Hepatocyte (in vitro differentiated cells): ENCODE results near the gene NFATC4.

Experiments
- CTCF ChIP-seq: fragments of 200-600 bp; sonication (generic); IDR thresholded peaks from 2 replicates; pipeline ENCODE4 v1.5.1; 2016; ENCODE audit warnings: antibody characterized with exemption, mild to moderate bottlenecking; ENCODE audit not compliant: poor library complexity
- EZH2 ChIP-seq: fragments of 200-600 bp; sonication (generic); IDR thresholded peaks from 2 replicates; pipeline ENCODE4 v1.6.1; 2016; ENCODE audit warnings: antibody characterized with exemption, mild to moderate bottlenecking, borderline replicate concordance

- TF ChIP-seq CTCF (no peak), EZH2 (no peak)
These were observed 26.3 kb downstream of the NFATC4 start for GRCh38 chr14:24394275-24394674.
